Measurements from ENCODE around the gene CHST7. TPM values are rescaled to one million over a fixed set of nuclear protein-coding genes. Genes with fewer than 3 reads are reported as not detected.

The CHST7 gene
- total and polyA plus RNA-seq, 10 of the 15 experiments (the other 5 are each of a cell fraction or from before 2014, with no cell fraction given) = 0.58 to 11.0 (median 5.4) TPM

DNA sequence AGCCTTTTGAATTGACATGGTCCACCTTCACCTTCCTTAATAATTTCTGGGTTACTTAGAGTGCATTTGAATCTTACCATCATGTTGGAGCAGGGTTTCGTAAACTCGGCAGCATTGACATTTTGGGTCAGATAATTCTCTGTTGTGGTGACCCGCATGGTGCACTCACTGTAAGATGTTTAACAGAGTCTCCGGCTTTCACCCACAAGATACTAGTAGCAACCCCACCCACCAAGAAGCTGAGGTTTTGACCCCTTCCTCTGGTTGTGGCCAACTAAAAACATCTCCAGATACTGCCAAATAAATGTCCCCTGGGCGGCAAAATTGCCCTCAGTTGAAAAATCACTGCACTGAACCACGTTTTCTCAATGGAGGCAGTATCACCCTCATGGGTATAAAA lies 62.7 kb downstream of the CHST7 start (continued):
- TF ChIP-seq TCF7 (IDR thresholded peaks at IDR 0.05; ENCODE audit: borderline replicate concordance) (peak; percentile 48), DPF2 (IDR thresholded peaks at IDR 0.05) (no peak), POLR2A (IDR thresholded peaks at IDR 0.05; ENCODE audit: low read depth, low read length) (no peak), CBFB (IDR thresholded peaks at IDR 0.05; ENCODE audit: low read depth) (peak; percentile 30; the same call in 1 of the 2 replicates), PAX8 (IDR thresholded peaks at IDR 0.05) (no peak), IKZF1 (conservative IDR thresholded peaks at IDR 0.05) (no peak; the same call in 1 of the 2 replicates), CEBPZ (IDR thresholded peaks at IDR 0.05; ENCODE audit: low read depth, low read length) (no peak), ZNF592 (IDR thresholded peaks at IDR 0.05) (no peak), PML (IDR thresholded peaks at IDR 0.05; ENCODE audit: low read length) (no peak), RAD21 (IDR thresholded peaks at IDR 0.05; ENCODE audit: insufficient read depth, low read depth, low read length) (no peak)
- TF ChIP-seq, protein P1, sequence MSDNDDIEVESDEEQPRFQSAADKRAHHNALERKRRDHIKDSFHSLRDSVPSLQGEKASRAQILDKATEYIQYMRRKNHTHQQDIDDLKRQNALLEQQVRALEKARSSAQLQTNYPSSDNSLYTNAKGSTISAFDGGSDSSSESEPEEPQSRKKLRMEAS (IDR thresholded peaks at IDR 0.05; ENCODE audit: low read depth, low read length) = no peak

Data from GM12878 (cell line).